HepG2 (cell line): ENCODE measurements around the gene DBN1. TPM values are rescaled to one million over a fixed set of nuclear protein-coding genes. Genes with fewer than 3 reads are reported as not detected.

ENCODE experiments used
- DMAP1 ChIP-seq: IDR thresholded peaks from 2 replicates; pipeline ENCODE4 v1.6.1; 2016
- FOXA3 ChIP-seq: IDR thresholded peaks from 2 replicates; pipeline ENCODE4 v1.6.1; 2016; ENCODE audit warnings: missing genetic modification reagents, missing compliant biosample characterization
- HDAC2 ChIP-seq: sonication (generic); formaldehyde crosslinking; IDR thresholded peaks from 2 replicates; pipeline ENCODE4 v1.4.0; 2020; ENCODE audit warnings: missing genetic modification reagents
- IRF9 ChIP-seq: sonication (generic); formaldehyde crosslinking; IDR thresholded peaks from 2 replicates; pipeline ENCODE4 v1.8.0; 2022; ENCODE audit warnings: missing genetic modification reagents, mild to moderate bottlenecking, borderline replicate concordance
- NR2F1 ChIP-seq, 2 experiments: fragments of 450-650 bp in 1 of 2; formaldehyde crosslinking in 1 of 2; IDR thresholded peaks; 2 replicates each; pipeline versions ENCODE4 v1.5.0 to v1.6.1; 2016 to 2020; ENCODE audit warnings: mild to moderate bottlenecking in 1 of 2, missing compliant biosample characterization in 1 of 2, missing genetic modification reagents in 1 of 2, moderate library complexity in 1 of 2
- RFXAP ChIP-seq: sonication (generic); formaldehyde crosslinking; IDR thresholded peaks from 2 replicates; pipeline ENCODE4 v1.4.0; 2020; ENCODE audit warnings: missing genetic modification reagents, borderline replicate concordance
- SALL1 ChIP-seq: sonication (generic); formaldehyde crosslinking; IDR thresholded peaks from 2 replicates; pipeline ENCODE4 v1.8.0; 2022; ENCODE audit warnings: mild to moderate bottlenecking, missing genetic modification reagents
- SRSF4 ChIP-seq: fragments of 200-400 bp; formaldehyde crosslinking; IDR thresholded peaks from one replicate; pipeline ENCODE4 v1.6.1; 2018; ENCODE audit warnings: mild to moderate bottlenecking, low read depth, low read length, moderate library complexity; ENCODE audit not compliant: poor library complexity, severe bottlenecking
- SYNCRIP ChIP-seq: fragments of 200-400 bp; formaldehyde crosslinking; IDR thresholded peaks from 2 replicates; pipeline ENCODE4 v1.6.1; 2018; ENCODE audit warnings: mild to moderate bottlenecking, low read depth, low read length; ENCODE audit not compliant: insufficient read depth
- TFAP4 ChIP-seq: sonication (generic); IDR thresholded peaks from 2 replicates; pipeline ENCODE4 v1.6.1; 2016; ENCODE audit warnings: low read depth, borderline replicate concordance
- THAP11 ChIP-seq: IDR thresholded peaks from 2 replicates; pipeline ENCODE4 v1.6.1; 2016; ENCODE audit warnings: missing biosample characterization, missing genetic modification reagents
- XRCC5 ChIP-seq: fragments of 200-400 bp; formaldehyde crosslinking; optimal IDR thresholded peaks from 2 replicates; pipeline ENCODE3; 2017; ENCODE audit warnings: mild to moderate bottlenecking, low read length
- ZFX ChIP-seq: sonication (generic); formaldehyde crosslinking; IDR thresholded peaks from 2 replicates; pipeline ENCODE4 v1.4.0; 2020; ENCODE audit warnings: mild to moderate bottlenecking, low read depth, missing genetic modification reagents, moderate library complexity
- ZNF235 ChIP-seq: sonication (generic); formaldehyde crosslinking; IDR thresholded peaks from 2 replicates; pipeline ENCODE4 v1.8.1; 2023; ENCODE audit warnings: mild to moderate bottlenecking, missing genetic modification reagents, borderline replicate concordance
- ZNF3 ChIP-seq: IDR thresholded peaks from 2 replicates; pipeline ENCODE4 v1.7.0; 2017; ENCODE audit warnings: inconsistent platforms
- ZNF343 ChIP-seq: sonication (generic); formaldehyde crosslinking; IDR thresholded peaks from 2 replicates; pipeline ENCODE4 v1.4.0; 2020; ENCODE audit warnings: mild to moderate bottlenecking, missing genetic modification reagents
- ZNF446 ChIP-seq: sonication (generic); formaldehyde crosslinking; IDR thresholded peaks from 2 replicates; pipeline ENCODE4 v1.5.0; 2020; ENCODE audit warnings: mild to moderate bottlenecking, missing genetic modification reagents
- ZSCAN31 ChIP-seq: sonication (generic); formaldehyde crosslinking; IDR thresholded peaks from 2 replicates; pipeline ENCODE4 v1.5.0; 2020; ENCODE audit warnings: low read depth, mild to moderate bottlenecking, missing genetic modification reagents
- ZSCAN9 ChIP-seq: IDR thresholded peaks from 2 replicates; pipeline ENCODE4 v1.6.1; 2016; ENCODE audit warnings: borderline replicate concordance
- polyA plus RNA-seq, 8 experiments: library from polyadenylated mRNA; depleted of rRNA in 3 of 8; stranded (reverse) in 7 of 8; unstranded in 1 of 8; fragments of >200 nt; fragmentation: Illumina TruSeq in 4 of 8; extraction: Trizol in 4 of 8; gene quantifications; 2 replicates each; pipeline versions ENCODE4 v1.2.1 to v1.2.3, GENCODE V29; 2011 to 2016; ENCODE audit warnings: low read depth in 4 of 8, missing spikeins in 1 of 8, mixed read lengths in 1 of 8; ENCODE audit not compliant: insufficient read depth in 1 of 8
- total RNA-seq, 5 experiments: library from RNA; depleted of rRNA; stranded (reverse); fragments of >200 nt; fragmentation: Illumina TruSeq; extraction: Trizol; gene quantifications; 2 replicates each; pipeline ENCODE4 v1.2.3, GENCODE V29; 2016; ENCODE audit warnings: low read depth in 1 of 5
- TF ChIP-seq, protein P1 (sequence below): sonication (generic); formaldehyde crosslinking; IDR thresholded peaks from 2 replicates; pipeline ENCODE4 v1.4.0; 2020; ENCODE audit warnings: missing genetic modification reagents
- TF ChIP-seq, protein P2 (sequence below): IDR thresholded peaks from 2 replicates; pipeline ENCODE4 v1.6.1; 2018; ENCODE audit warnings: missing genetic modification reagents, mild to moderate bottlenecking, missing compliant biosample characterization
- TF ChIP-seq, protein P3 (sequence below): sonication (generic); formaldehyde crosslinking; IDR thresholded peaks from 2 replicates; pipeline ENCODE4 v1.8.1; 2023; ENCODE audit warnings: mild to moderate bottlenecking, missing genetic modification reagents

The DBN1 gene
- total and polyA plus RNA-seq, 2 of the 13 experiments (the other 11 are each of a cell fraction or from before 2014, with no cell fraction given): 27.0 to 37.3 TPM

GRCh38 chr5:177497292-177498012 lies 24.0 kb upstream of the DBN1 start, which contains the start of gene PDLIM7 (continued):
- TF ChIP-seq ZFX (CRISPR knock-in tag) (peak; percentile 74), DMAP1 (CRISPR knock-in tag) (0 out of 2 replicates have a peak, but pooled peaks have one; percentile 36), ZNF3 (CRISPR knock-in tag) (no peak), ZNF446 (CRISPR knock-in tag) (peak; percentile 84; the same call in 1 of the 2 replicates), TFAP4 (no peak), THAP11 (CRISPR knock-in tag) (peak; percentile 24; the same call in 1 of the 2 replicates), ZNF343 (CRISPR knock-in tag) (no peak; the same call in 1 of the 2 replicates), SYNCRIP (no peak), ZSCAN9 (CRISPR knock-in tag) (0 out of 2 replicates have a peak, but pooled peaks have one; percentile 13), IRF9 (CRISPR knock-in tag) (peak; percentile 20; the same call in 1 of the 2 replicates), SALL1 (CRISPR knock-in tag) (peak; percentile 51; the same call in 1 of the 2 replicates), XRCC5 (peak; percentile 37), RFXAP (CRISPR knock-in tag) (no peak), ZSCAN31 (CRISPR knock-in tag) (no peak; the same call in 1 of the 2 replicates), ZNF235 (CRISPR knock-in tag) (peak; percentile 70; the same call in 1 of the 2 replicates), HDAC2 (CRISPR knock-in tag) (peak; percentile 68), FOXA3 (no peak; the same call in 1 of the 2 replicates), SRSF4 (no peak), NR2F1 (CRISPR knock-in tag; IDR thresholded peaks at IDR 0.05) (no peak)
- TF ChIP-seq, protein P1, sequence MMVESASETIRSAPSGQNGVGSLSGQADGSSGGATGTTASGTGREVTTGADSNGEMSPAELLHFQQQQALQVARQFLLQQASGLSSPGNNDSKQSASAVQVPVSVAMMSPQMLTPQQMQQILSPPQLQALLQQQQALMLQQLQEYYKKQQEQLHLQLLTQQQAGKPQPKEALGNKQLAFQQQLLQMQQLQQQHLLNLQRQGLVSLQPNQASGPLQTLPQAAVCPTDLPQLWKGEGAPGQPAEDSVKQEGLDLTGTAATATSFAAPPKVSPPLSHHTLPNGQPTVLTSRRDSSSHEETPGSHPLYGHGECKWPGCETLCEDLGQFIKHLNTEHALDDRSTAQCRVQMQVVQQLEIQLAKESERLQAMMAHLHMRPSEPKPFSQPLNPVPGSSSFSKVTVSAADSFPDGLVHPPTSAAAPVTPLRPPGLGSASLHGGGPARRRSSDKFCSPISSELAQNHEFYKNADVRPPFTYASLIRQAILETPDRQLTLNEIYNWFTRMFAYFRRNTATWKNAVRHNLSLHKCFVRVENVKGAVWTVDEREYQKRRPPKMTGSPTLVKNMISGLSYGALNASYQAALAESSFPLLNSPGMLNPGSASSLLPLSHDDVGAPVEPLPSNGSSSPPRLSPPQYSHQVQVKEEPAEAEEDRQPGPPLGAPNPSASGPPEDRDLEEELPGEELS (CRISPR knock-in tag): 0 out of 2 replicates have a peak, but pooled peaks have one; percentile 19
- TF ChIP-seq, protein P2, sequence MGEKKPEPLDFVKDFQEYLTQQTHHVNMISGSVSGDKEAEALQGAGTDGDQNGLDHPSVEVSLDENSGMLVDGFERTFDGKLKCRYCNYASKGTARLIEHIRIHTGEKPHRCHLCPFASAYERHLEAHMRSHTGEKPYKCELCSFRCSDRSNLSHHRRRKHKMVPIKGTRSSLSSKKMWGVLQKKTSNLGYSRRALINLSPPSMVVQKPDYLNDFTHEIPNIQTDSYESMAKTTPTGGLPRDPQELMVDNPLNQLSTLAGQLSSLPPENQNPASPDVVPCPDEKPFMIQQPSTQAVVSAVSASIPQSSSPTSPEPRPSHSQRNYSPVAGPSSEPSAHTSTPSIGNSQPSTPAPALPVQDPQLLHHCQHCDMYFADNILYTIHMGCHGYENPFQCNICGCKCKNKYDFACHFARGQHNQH (CRISPR knock-in tag): peak; percentile 68
- TF ChIP-seq, protein P3, sequence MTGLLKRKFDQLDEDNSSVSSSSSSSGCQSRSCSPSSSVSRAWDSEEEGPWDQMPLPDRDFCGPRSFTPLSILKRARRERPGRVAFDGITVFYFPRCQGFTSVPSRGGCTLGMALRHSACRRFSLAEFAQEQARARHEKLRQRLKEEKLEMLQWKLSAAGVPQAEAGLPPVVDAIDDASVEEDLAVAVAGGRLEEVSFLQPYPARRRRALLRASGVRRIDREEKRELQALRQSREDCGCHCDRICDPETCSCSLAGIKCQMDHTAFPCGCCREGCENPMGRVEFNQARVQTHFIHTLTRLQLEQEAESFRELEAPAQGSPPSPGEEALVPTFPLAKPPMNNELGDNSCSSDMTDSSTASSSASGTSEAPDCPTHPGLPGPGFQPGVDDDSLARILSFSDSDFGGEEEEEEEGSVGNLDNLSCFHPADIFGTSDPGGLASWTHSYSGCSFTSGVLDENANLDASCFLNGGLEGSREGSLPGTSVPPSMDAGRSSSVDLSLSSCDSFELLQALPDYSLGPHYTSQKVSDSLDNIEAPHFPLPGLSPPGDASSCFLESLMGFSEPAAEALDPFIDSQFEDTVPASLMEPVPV (CRISPR knock-in tag): peak; percentile 76
